DOHH2 (cell line): ENCODE results near the gene UBTD2.

Experiments used
- H3F3A ChIP-seq: fragments of 200-600 bp; sonication (generic), shearing (Covaris generic); 2 replicates; pipeline ENCODE4 v1.6.0; 2016; ENCODE audit warnings: antibody characterized with exemption, mild to moderate bottlenecking; ENCODE audit not compliant: control insufficient read depth, insufficient read depth
- H3K27ac ChIP-seq: fragments of 200-600 bp; sonication (generic); 2 replicates; pipeline ENCODE4 v1.5.1; 2014; ENCODE audit warnings: low read depth, mild to moderate bottlenecking, low read length, moderate library complexity
- H3K27me3 ChIP-seq: fragments of 200-600 bp; sonication (generic); 2 replicates; pipeline ENCODE4 v1.6.1; 2014; ENCODE audit warnings: mild to moderate bottlenecking, low read length, mixed read lengths; ENCODE audit not compliant: control insufficient read depth
- H3K36me3 ChIP-seq: fragments of 200-600 bp; sonication (generic); 2 replicates; pipeline ENCODE4 v1.6.1; 2014; ENCODE audit warnings: mild to moderate bottlenecking, low read length, moderate library complexity, mixed read lengths; ENCODE audit not compliant: control insufficient read depth
- H3K4me1 ChIP-seq: fragments of 200-600 bp; sonication (generic); 2 replicates; pipeline ENCODE4 v1.6.1; 2014; ENCODE audit warnings: mild to moderate bottlenecking, low read length, mixed read lengths; ENCODE audit not compliant: control insufficient read depth
- H3K4me2 ChIP-seq: fragments of 200-600 bp; sonication (generic); 2 replicates; pipeline ENCODE4 v1.6.0; 2014; ENCODE audit warnings: mild to moderate bottlenecking, low read length, moderate library complexity
- H3K4me3 ChIP-seq: fragments of 200-600 bp; sonication (generic); 2 replicates; pipeline ENCODE4 v1.5.1; 2014; ENCODE audit warnings: mild to moderate bottlenecking, low read length, mixed read lengths
- H3K79me2 ChIP-seq: fragments of 200-600 bp; sonication (generic); 2 replicates; pipeline ENCODE4 v1.6.1; 2014; ENCODE audit warnings: mild to moderate bottlenecking, low read length, mixed read lengths; ENCODE audit not compliant: control insufficient read depth
- H3K9me2 ChIP-seq: fragments of 200-600 bp; sonication (generic); replicated peaks from 2 replicates; pipeline ENCODE4 v1.6.1; 2014; ENCODE audit warnings: mild to moderate bottlenecking, low read length, mixed read lengths; ENCODE audit not compliant: control insufficient read depth
- H3K9me3 ChIP-seq: fragments of 200-600 bp; sonication (generic); 2 replicates; pipeline ENCODE4 v1.6.1; 2014; ENCODE audit warnings: antibody characterized with exemption, low read length, mixed read lengths; ENCODE audit not compliant: control insufficient read depth, insufficient read depth
- H4K20me1 ChIP-seq: fragments of 200-600 bp; sonication (generic); 2 replicates; pipeline ENCODE4 v1.6.0; 2014; ENCODE audit warnings: low read depth, mild to moderate bottlenecking, antibody characterized with exemption, low read length, moderate library complexity; ENCODE audit not compliant: control insufficient read depth, insufficient read depth
- EZH2phosphoT487 ChIP-seq: fragments of 200-600 bp; sonication (generic); IDR thresholded peaks from 2 replicates; pipeline ENCODE4 v1.6.1; 2017; ENCODE audit warnings: borderline replicate concordance, mild to moderate bottlenecking, antibody characterized with exemption, low read length, moderate library complexity, mixed read lengths
- TF ChIP-seq, protein P1 (sequence below): fragments of 200-600 bp; sonication (generic); IDR thresholded peaks from one replicate; pipeline ENCODE4 v1.5.1; 2014; ENCODE audit warnings: antibody characterized with exemption, mild to moderate bottlenecking, low read depth, low read length; ENCODE audit not compliant: poor library complexity, severe bottlenecking

UBTD2 gene

DNA sequence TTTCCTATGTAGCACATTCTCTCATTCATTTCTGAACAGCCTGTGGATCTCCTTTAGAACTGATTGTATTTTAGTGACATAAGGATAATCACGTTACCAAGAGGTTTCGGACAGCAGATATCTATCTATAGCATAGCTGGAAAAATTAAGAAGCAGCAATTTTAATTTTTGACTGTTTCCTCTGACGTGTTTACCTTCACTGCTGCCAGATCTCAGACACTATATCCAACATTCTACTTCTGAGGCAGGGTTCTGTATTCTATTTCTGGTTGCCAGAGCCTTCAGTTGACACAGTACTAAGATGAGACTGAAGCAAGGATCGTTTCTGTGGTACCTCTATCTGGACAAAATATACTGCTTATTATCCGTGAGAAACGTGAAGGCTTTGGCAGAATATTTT lies 89.7 kb downstream of the UBTD2 start, which contains the start of gene EFCAB9:
TSS of gene EFCAB9 (plus strand) at position 301 of the 400 bp plus-strand sequence. CDS start at position 302, 1 bp downstream.
- Histone ChIP-seq H3K36me3 (no peaks in the 10 kb centered on the region), H3K4me3 (no peak within 1 kb of the TSS), H3K27ac (no peak within 1 kb of the TSS), H4K20me1 (no peaks in the 10 kb centered on the region), H3K79me2 (no peaks in the 10 kb centered on the region), H3F3A (no peaks in the 10 kb centered on the region), H3K27me3 (no peaks in the 10 kb centered on the region; the same call in 1 of the 2 replicates), H3K4me1 (peaks cover 7% of the 10 kb centered on the region), H3K9me2 (no peaks in the 10 kb centered on the region), H3K9me3 (no peaks in the 10 kb centered on the region), H3K4me2 (no peak within 1 kb of the TSS)
- TF ChIP-seq EZH2phosphoT487 = no peak
- TF ChIP-seq, protein P1, sequence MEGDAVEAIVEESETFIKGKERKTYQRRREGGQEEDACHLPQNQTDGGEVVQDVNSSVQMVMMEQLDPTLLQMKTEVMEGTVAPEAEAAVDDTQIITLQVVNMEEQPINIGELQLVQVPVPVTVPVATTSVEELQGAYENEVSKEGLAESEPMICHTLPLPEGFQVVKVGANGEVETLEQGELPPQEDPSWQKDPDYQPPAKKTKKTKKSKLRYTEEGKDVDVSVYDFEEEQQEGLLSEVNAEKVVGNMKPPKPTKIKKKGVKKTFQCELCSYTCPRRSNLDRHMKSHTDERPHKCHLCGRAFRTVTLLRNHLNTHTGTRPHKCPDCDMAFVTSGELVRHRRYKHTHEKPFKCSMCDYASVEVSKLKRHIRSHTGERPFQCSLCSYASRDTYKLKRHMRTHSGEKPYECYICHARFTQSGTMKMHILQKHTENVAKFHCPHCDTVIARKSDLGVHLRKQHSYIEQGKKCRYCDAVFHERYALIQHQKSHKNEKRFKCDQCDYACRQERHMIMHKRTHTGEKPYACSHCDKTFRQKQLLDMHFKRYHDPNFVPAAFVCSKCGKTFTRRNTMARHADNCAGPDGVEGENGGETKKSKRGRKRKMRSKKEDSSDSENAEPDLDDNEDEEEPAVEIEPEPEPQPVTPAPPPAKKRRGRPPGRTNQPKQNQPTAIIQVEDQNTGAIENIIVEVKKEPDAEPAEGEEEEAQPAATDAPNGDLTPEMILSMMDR = no peak

DNA sequence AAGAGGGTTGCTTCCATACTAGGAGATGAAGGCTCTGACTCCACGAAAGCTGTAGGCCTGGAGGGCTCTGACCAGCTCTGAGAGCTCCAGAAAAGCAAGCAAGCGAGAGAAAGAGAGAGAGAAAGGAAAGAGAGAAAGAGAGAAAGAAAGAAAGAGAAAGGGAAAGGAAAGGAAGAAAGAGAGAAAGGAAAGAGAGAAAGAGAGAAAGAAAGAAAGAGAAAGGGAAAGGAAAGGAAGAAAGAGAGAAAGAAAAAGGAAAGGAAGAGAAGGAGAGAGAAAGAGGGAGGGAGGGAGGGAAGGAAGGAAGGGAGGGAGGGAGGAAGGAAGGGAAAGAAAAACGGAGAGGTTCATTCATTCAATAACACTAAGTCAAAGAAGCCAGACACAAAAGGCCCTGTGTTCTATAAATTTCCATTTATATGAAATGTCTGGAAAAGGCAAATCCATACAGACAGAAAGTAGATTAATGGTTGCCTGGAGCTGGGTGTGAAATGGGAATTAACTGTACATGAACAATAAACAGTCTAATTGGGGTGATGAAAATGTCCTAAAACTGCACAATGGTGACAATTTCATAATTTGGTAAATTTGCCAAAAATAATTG lies 93.8 kb downstream of the UBTD2 start:
- no peak overlapping the region for H3K4me2 ChIP-seq
- TF ChIP-seq, protein P1 = no peak
- TF ChIP-seq EZH2phosphoT487 = no peak
- H3K36me3 ChIP-seq = peaks cover 6% of the 10 kb centered on the region; the same call in 1 of the 2 replicates
- H3K27me3 ChIP-seq = no peaks in the 10 kb centered on the region; the same call in 1 of the 2 replicates
- H3K79me2 ChIP-seq = peaks cover 31% of the 10 kb centered on the region
- no peak overlapping the region for H3K27ac ChIP-seq
- H3K9me2 ChIP-seq = no peaks in the 10 kb centered on the region
- H3K4me3 ChIP-seq = no peak overlapping the region
- H3K9me3 ChIP-seq = no peaks in the 10 kb centered on the region
- H3K4me1 ChIP-seq = peaks cover 36% of the 10 kb centered on the region
- no peaks in the 10 kb centered on the region for H3F3A ChIP-seq
- peaks cover 4% of the 10 kb centered on the region; the same call in 1 of the 2 replicates for H4K20me1 ChIP-seq

DNA sequence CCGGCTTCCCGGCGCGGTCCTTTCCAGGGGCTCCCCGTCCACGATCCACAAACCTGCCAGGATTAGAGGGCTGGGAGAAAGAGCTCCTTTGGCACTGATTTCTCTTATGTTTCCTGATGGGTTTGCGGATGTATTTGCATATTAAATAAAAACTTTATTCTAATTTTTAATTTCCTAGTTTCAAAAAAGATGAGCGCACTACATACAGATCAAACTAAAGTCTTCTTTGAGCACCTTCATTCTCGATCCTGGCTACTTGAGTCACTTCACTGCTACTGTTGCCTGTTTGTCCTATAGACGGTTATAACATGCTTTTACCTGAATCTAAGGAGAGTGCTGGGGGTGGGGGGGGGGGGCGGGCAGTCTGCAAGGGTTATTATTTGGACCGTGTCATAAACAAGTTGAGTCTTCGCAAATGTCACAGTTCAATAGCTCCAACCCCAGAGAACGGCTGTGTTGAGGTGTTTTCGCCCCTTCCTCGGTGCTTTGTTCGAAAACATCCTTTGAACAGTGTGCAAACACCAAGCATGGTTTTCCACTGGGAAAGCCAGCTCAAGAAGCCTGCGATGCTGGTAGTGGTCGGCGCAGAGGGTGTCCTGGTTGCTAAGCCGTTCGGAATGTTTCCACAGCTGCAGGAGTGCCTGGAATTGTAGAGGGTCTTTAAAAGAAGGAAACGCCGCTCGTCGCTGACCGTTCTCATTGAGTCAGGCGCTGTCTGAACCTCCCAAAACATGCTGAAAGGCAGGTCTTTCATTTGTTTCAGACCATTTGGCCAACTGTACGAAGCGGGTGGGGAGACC lies 94.5 kb downstream of the UBTD2 start:
- peak overlapping the region; percentile 91 for H3K4me3 ChIP-seq
- H3K4me2 ChIP-seq = peak overlapping the region; percentile 94
- H3K9me3 ChIP-seq = no peaks in the 10 kb centered on the region
- peaks cover 6% of the 10 kb centered on the region; the same call in 1 of the 2 replicates for H3K36me3 ChIP-seq
- H3K27ac ChIP-seq = no peak overlapping the region
- H3K4me1 ChIP-seq = peaks cover 37% of the 10 kb centered on the region
- H3F3A ChIP-seq = no peaks in the 10 kb centered on the region
- peaks cover 38% of the 10 kb centered on the region for H3K79me2 ChIP-seq
- peaks cover 4% of the 10 kb centered on the region; the same call in 1 of the 2 replicates for H4K20me1 ChIP-seq
- no peak for TF ChIP-seq EZH2phosphoT487
- TF ChIP-seq, protein P1 = no peak
- H3K27me3 ChIP-seq = no peaks in the 10 kb centered on the region; the same call in 1 of the 2 replicates
- H3K9me2 ChIP-seq = no peaks in the 10 kb centered on the region
